Bronchial epithelial cell (primary cell): Measurements from ENCODE around the gene CCDC110. TPM values are rescaled to one million over a fixed set of nuclear protein-coding genes. Genes with fewer than 3 reads are reported as not detected.

ENCODE experiments used
- DNase-seq: peaks from one replicate; pipeline ENCODE4 v3.0.0-alpha.2; 2010; ENCODE audit warnings: low read depth
- FAIRE-seq: peaks from 2 replicates; lab custom pipeline; 2011; peaks lifted over from hg19 to GRCh38; lab: Jason Lieb, UNC
- H3K27me3 ChIP-seq: 2 replicates; pipeline ENCODE4 v1.5.1; 2011; ENCODE audit warnings: low read length; ENCODE audit not compliant: control insufficient read depth, insufficient read depth
- H3K36me3 ChIP-seq: 2 replicates; pipeline ENCODE4 v1.5.1; 2011; ENCODE audit warnings: low read length; ENCODE audit not compliant: control insufficient read depth, insufficient read depth
- H3K4me3 ChIP-seq: 2 replicates; pipeline ENCODE4 v1.5.1; 2011; ENCODE audit warnings: mild to moderate bottlenecking, low read depth, low read length, control low read depth
- CTCF ChIP-seq: IDR thresholded peaks from 2 replicates; pipeline ENCODE4 v1.5.1; 2011; ENCODE audit warnings: mild to moderate bottlenecking, moderate library complexity, low read length, control low read depth, inconsistent platforms; ENCODE audit not compliant: insufficient read depth, severe bottlenecking
- total RNA-seq: library from RNA; depleted of rRNA; stranded (reverse); fragments of >200 nt; gene quantifications from 2 replicates; pipeline ENCODE4 v1.2.1, GENCODE V29; 2014

The CCDC110 gene
- total RNA-seq = under 0.01 and 0.13 TPM in 2 replicates

GRCh38 chr4:185471235-185472102 lies at the start of gene CCDC110:
Gene CCDC110, minus strand, starts transcription at chr4:185471733. Its CDS starts 50 bp downstream, at chr4:185471683.
- FAIRE-seq (no peak), DNase-seq (peak; percentile 65)
- TF ChIP-seq CTCF = peak; percentile 46
- H3K4me3 ChIP-seq = peak within 1 kb of the TSS; percentile 69
- H3K27me3 ChIP-seq = peaks cover 11% of the 10 kb centered on the region
- no peaks in the 10 kb centered on the region for H3K36me3 ChIP-seq

GRCh38 chr4:185520119-185520518 lies 48.6 kb upstream of the CCDC110 start:
- no peaks in the 10 kb centered on the region for H3K36me3 ChIP-seq
- H3K27me3 ChIP-seq = no peaks in the 10 kb centered on the region
- H3K4me3 ChIP-seq = no peak overlapping the region
- TF ChIP-seq CTCF = no peak
- DNase-seq (no peak), FAIRE-seq (no peak)

GRCh38 chr4:185518494-185518893 lies 47.0 kb upstream of the CCDC110 start:
- no peak for DNase-seq
- TF ChIP-seq CTCF = no peak
- Histone ChIP-seq H3K27me3 (no peaks in the 10 kb centered on the region), H3K4me3 (no peak overlapping the region), H3K36me3 (no peaks in the 10 kb centered on the region)
- FAIRE-seq = no peak

- Histone ChIP-seq H3K27me3 (no peaks in the 10 kb centered on the region), H3K36me3 (no peaks in the 10 kb centered on the region), H3K4me3 (no peak overlapping the region)
- FAIRE-seq (no peak), DNase-seq (no peak)
- no peak for TF ChIP-seq CTCF
These were observed 46.5 kb upstream of the CCDC110 start for GRCh38 chr4:185518069-185518468.

- FAIRE-seq (no peak), DNase-seq (no peak)
- H3K36me3 ChIP-seq = no peaks in the 10 kb centered on the region
- no peak for TF ChIP-seq CTCF
- H3K27me3 ChIP-seq = no peaks in the 10 kb centered on the region
- H3K4me3 ChIP-seq = no peak overlapping the region
These were observed 43.7 kb upstream of the CCDC110 start for GRCh38 chr4:185515248-185515647.
